DND-41 (cell line): ENCODE data around the gene SPART.

Experiments
- ATAC-seq: fragments of 200-7000 bp; cut with Tn5 transposase; 3 replicates; pipeline ENCODE4 v1.9.1; 2021; ENCODE audit warnings: low read depth; ENCODE audit not compliant: insufficient read depth
- DNase-seq: peaks from one replicate; pipeline ENCODE4 v3.0.0-alpha.2; 2020
- H2AFZ ChIP-seq: 2 replicates; pipeline ENCODE4 v1.6.0; 2012; ENCODE audit warnings: low read depth, low read length
- H3K27ac ChIP-seq: 2 replicates; pipeline ENCODE4 v1.5.1; 2012; ENCODE audit warnings: low read length, inconsistent platforms
- H3K27me3 ChIP-seq: fragments of 200-600 bp; sonication (generic); 2 replicates; pipeline ENCODE4 v1.6.0; 2012; ENCODE audit warnings: low read length, mild to moderate bottlenecking, inconsistent platforms; ENCODE audit not compliant: insufficient read depth, poor library complexity
- H3K36me3 ChIP-seq: 2 replicates; pipeline ENCODE4 v1.5.1; 2012; ENCODE audit warnings: low read length, inconsistent platforms; ENCODE audit not compliant: insufficient read depth
- H3K4me1 ChIP-seq: 2 replicates; pipeline ENCODE4 v1.5.1; 2012; ENCODE audit warnings: mild to moderate bottlenecking, low read length; ENCODE audit not compliant: insufficient read depth
- H3K4me2 ChIP-seq: 2 replicates; pipeline ENCODE4 v1.6.0; 2012; ENCODE audit warnings: mild to moderate bottlenecking, moderate library complexity, low read length, inconsistent platforms; ENCODE audit not compliant: insufficient read depth
- H3K4me3 ChIP-seq, 2 experiments: fragments of 200-600 bp in 1 of 2; shearing (Covaris generic) in 1 of 2; 2 replicates each; pipeline ENCODE4 v1.5.1; 2012 to 2016; ENCODE audit warnings: inconsistent platforms in 2 of 2, low read length in 2 of 2, mild to moderate bottlenecking in 2 of 2, low read depth in 1 of 2, moderate library complexity in 1 of 2
- H3K79me2 ChIP-seq: 2 replicates; pipeline ENCODE4 v1.6.0; 2012; ENCODE audit warnings: low read length, inconsistent platforms; ENCODE audit not compliant: insufficient read depth
- H3K9ac ChIP-seq: 2 replicates; pipeline ENCODE4 v1.6.0; 2012; ENCODE audit warnings: low read depth, mild to moderate bottlenecking, inconsistent platforms, low read length, moderate library complexity
- H3K9me3 ChIP-seq: 2 replicates; pipeline ENCODE4 v1.5.1; 2012; ENCODE audit warnings: low read length, moderate library complexity, mild to moderate bottlenecking, inconsistent platforms; ENCODE audit not compliant: insufficient read depth, severe bottlenecking
- H4K20me1 ChIP-seq: 2 replicates; pipeline ENCODE4 v1.6.0; 2012; ENCODE audit warnings: low read length; ENCODE audit not compliant: insufficient read depth
- CTCF ChIP-seq: IDR thresholded peaks from 2 replicates; pipeline ENCODE4 v1.5.1; 2012; ENCODE audit warnings: borderline replicate concordance, low read length, moderate library complexity, mild to moderate bottlenecking; ENCODE audit not compliant: poor library complexity, severe bottlenecking; ENCODE audit errors: extremely low read depth
- EZH2 ChIP-seq: IDR thresholded peaks from 3 replicates; pipeline ENCODE4 v1.6.1; 2012; ENCODE audit warnings: borderline replicate concordance, low read depth, mild to moderate bottlenecking, moderate library complexity, low read length, inconsistent platforms; ENCODE audit not compliant: severe bottlenecking

Gene SPART

DNA sequence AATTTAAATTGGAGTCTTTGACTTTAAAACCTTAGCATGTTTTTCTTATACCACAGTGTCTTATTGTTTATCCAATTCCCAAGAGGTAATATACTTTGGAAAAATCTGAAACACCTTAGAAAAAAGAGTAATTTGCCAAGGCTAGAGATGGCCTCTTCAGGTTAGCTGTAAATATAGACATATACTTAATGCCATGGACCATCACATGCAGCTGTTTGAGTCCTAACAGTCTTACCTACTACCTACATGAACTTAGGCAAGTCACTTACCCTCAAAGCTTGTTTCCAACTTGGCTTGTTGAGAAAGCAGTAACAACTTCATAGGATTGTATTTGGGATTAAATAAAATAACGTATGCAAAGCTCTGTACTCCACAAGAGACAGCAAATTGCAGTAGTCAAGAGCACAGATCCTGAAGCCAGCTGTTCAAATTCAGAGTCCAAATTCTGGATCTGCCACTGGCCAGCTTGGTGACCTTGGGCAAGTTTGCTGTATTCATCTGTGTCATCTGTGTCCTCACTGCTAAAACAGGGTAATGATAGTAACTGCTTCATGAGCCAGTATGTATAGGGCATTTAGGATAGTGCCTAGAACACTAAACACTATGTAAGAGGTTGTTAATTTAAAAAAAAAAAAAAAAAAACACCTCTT is 13.2 kb upstream of the SPART start:
- H3K9me3 ChIP-seq, result no peaks in the 10 kb centered on the region
- no peak for ATAC-seq
- no peak overlapping the region for H2AFZ ChIP-seq
- no peak overlapping the region for H3K4me2 ChIP-seq
- no peak overlapping the region for H3K4me3 ChIP-seq
- no peaks in the 10 kb centered on the region for H3K4me1 ChIP-seq
- H3K79me2 ChIP-seq, result no peaks in the 10 kb centered on the region
- no peak for DNase-seq
- H3K27me3 ChIP-seq, result no peaks in the 10 kb centered on the region
- H4K20me1 ChIP-seq, result no peaks in the 10 kb centered on the region
- H3K36me3 ChIP-seq, result no peaks in the 10 kb centered on the region
- no peak overlapping the region for H3K27ac ChIP-seq
- TF ChIP-seq EZH2 (no peak), CTCF (no peak)
- H3K9ac ChIP-seq, result no peak overlapping the region

DNA sequence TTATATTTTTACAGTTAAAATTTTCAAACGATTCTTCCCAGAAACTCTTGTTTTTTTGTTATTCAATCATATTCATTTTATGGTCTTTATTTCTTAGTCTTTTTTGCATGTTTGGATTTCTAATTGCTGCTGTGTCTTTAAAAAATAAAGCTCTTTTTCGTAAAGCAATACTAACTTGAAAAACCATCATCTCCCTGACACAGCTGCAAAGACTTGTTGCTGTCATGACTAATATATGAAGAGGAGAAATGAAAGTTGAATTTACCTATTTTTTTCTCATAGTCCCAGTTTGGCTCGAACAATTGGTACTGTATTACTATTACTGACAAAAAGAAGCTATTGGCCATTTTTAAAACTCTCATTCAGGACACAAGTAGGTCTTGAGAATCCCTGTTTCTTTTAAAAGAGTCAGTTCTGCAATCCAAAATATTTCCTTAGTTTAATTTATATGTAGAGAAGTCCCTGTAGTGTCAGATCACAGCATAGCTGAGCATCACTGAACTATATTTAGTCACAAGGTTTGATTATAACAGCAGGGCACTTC is 12.1 kb upstream of the SPART start:
- H4K20me1 ChIP-seq, result no peaks in the 10 kb centered on the region
- H3K9ac ChIP-seq, result no peak overlapping the region
- no peak overlapping the region for H3K4me2 ChIP-seq
- H3K4me3 ChIP-seq, result no peak overlapping the region
- TF ChIP-seq EZH2, result no peak
- ATAC-seq, result no peak
- H3K27ac ChIP-seq, result no peak overlapping the region
- no peaks in the 10 kb centered on the region for H3K27me3 ChIP-seq
- no peaks in the 10 kb centered on the region for H3K36me3 ChIP-seq
- no peak for DNase-seq
- H2AFZ ChIP-seq, result no peak overlapping the region
- no peaks in the 10 kb centered on the region for H3K79me2 ChIP-seq
- H3K9me3 ChIP-seq, result no peaks in the 10 kb centered on the region
- H3K4me1 ChIP-seq, result no peaks in the 10 kb centered on the region

DNA sequence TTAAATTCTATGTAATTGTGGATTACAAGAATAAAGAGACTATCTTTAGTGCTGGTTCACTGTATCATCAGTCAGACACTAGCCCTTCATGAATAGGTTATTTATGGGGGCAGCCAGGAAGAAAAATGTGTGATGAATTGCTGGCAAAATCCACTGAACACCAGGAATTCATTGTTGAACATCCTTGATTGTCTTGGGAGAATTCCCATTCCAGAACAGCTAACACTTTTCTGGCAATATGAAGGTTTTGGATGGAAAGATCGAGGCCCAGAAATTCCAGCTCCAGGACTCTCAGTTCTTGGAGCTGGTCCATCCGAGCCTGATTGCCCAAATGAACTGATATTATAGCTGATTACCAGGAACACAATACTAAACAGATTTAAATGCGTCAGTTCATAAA is 11.5 kb upstream of the SPART start:
- no peak overlapping the region for H3K9ac ChIP-seq
- H3K36me3 ChIP-seq, result no peaks in the 10 kb centered on the region
- H2AFZ ChIP-seq, result no peak overlapping the region
- H3K4me2 ChIP-seq, result no peak overlapping the region
- no peak overlapping the region for H3K27ac ChIP-seq
- no peak overlapping the region for H3K4me3 ChIP-seq
- no peaks in the 10 kb centered on the region for H3K4me1 ChIP-seq
- no peaks in the 10 kb centered on the region for H3K9me3 ChIP-seq
- TF ChIP-seq EZH2, result no peak
- TF ChIP-seq CTCF, result no peak
- no peaks in the 10 kb centered on the region for H3K27me3 ChIP-seq
- no peak for DNase-seq
- no peak for ATAC-seq
- no peaks in the 10 kb centered on the region for H3K79me2 ChIP-seq
- no peaks in the 10 kb centered on the region for H4K20me1 ChIP-seq

DNA sequence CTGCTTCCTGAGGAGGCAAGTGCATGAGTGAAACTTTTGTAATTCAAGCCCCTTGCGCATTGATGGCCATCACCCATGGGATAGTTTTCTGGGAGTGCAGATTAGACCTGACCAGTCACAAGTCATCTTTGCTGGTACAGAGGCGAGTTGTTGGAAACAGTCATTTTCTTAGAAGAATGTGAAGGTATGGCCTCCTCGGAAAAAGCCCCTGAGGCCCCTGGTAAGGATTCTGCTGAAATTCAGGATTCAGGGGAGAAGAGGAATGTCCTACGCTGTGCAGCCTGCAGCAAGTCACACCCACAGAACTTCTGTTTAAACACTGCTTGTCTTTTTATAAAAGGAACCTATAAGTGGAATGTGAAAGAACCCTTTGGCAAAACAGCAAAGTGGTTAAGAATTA is 11.0 kb upstream of the SPART start:
- Histone ChIP-seq H3K36me3 (no peaks in the 10 kb centered on the region), H3K9me3 (no peaks in the 10 kb centered on the region), H3K27ac (no peak overlapping the region), H3K27me3 (no peaks in the 10 kb centered on the region), H4K20me1 (no peaks in the 10 kb centered on the region), H2AFZ (no peak overlapping the region), H3K9ac (no peak overlapping the region), H3K79me2 (no peaks in the 10 kb centered on the region), H3K4me2 (no peak overlapping the region), H3K4me3 (no peak overlapping the region), H3K4me1 (no peaks in the 10 kb centered on the region)
- ATAC-seq, result no peak
- TF ChIP-seq CTCF (no peak), EZH2 (no peak)
- DNase-seq, result no peak
